Activated CD4-positive, alpha-beta memory T cell treated with anti-CD3 and anti-CD28 coated beads, Interleukin-2, amount 10 ng/mL, durations not matched to agents 7 days and 5 days (primary cell): ENCODE measurements around the gene AMOTL1. TPM values are rescaled to one million over a fixed set of nuclear protein-coding genes. Genes with fewer than 3 reads are reported as not detected.
"Not testable (repeated sequence)": the region's sequence is repeated elsewhere in the genome, so short reads cannot be mapped to it uniquely, and the experiment has no call there.

Source experiments
- CTCF ChIA-PET: fragments of 350-600 bp; sonication (Branson Sonifier 250); formaldehyde crosslinking; loops from one replicate; lab custom pipeline; 2021; ENCODE audit warnings: antibody characterized with exemption, inconsistent platforms; lab: Charles Lee
- POLR2A ChIA-PET: fragments of 350-600 bp; sonication (Branson Sonifier 250); formaldehyde crosslinking; loops from one replicate; lab custom pipeline; 2021; ENCODE audit warnings: antibody characterized with exemption; lab: Charles Lee
- DNase-seq: peaks from one replicate; pipeline ENCODE4 v3.0.0-alpha.2; 2020
- H3K27ac Mint-ChIP-seq: one replicate; pipeline ENCODE4 v1.8.0; 2021; ENCODE audit warnings: mild to moderate bottlenecking, mixed read lengths
- H3K27me3 Mint-ChIP-seq: one replicate; pipeline ENCODE4 v1.8.0; 2021; ENCODE audit warnings: mixed read lengths
- H3K36me3 Mint-ChIP-seq: one replicate; pipeline ENCODE4 v1.8.0; 2021; ENCODE audit warnings: low read depth, mixed read lengths
- H3K4me1 Mint-ChIP-seq: one replicate; pipeline ENCODE4 v1.8.0; 2021; ENCODE audit warnings: mixed read lengths
- H3K4me3 Mint-ChIP-seq: one replicate; pipeline ENCODE4 v1.8.0; 2021; ENCODE audit warnings: mild to moderate bottlenecking, mixed read lengths
- H3K9me3 Mint-ChIP-seq: one replicate; pipeline ENCODE4 v1.8.0; 2021; ENCODE audit warnings: mixed read lengths
- total RNA-seq, 2 experiments: library from RNA; stranded (reverse); gene quantifications; one replicate each; pipeline ENCODE4 v1.2.3, GENCODE V29; 2021

AMOTL1 gene
- total RNA-seq, 2 experiments from 2014 or later, result 4.0 to 4.3 TPM

- H3K27ac Mint-ChIP-seq, H3K4me1 Mint-ChIP-seq, DNase-seq, H3K36me3 Mint-ChIP-seq, POLR2A ChIA-PET, H3K4me3 Mint-ChIP-seq, CTCF ChIA-PET, H3K9me3 Mint-ChIP-seq, H3K27me3 Mint-ChIP-seq: not testable (repeated sequence)
These were observed 145.7 kb downstream of the AMOTL1 start for GRCh38 chr11:94913718-94914394.

- Mint-ChIP-seq H3K4me3 (no peak overlapping the region), H3K27me3 (no peaks in the 10 kb centered on the region), H3K27ac (no peak overlapping the region), H3K9me3 (peaks cover 5% of the 10 kb centered on the region), H3K36me3 (peaks cover 6% of the 10 kb centered on the region), H3K4me1 (peaks cover 13% of the 10 kb centered on the region)
- CTCF ChIA-PET, result no interaction called here
- POLR2A ChIA-PET, result no interaction called here
- no peak for DNase-seq
These were observed 152.2 kb downstream of the AMOTL1 start for GRCh38 chr11:94920311-94920710.

GRCh38 chr11:94922321-94923003 lies 154.3 kb downstream of the AMOTL1 start:
- CTCF ChIA-PET, result no interaction called here
- POLR2A ChIA-PET, result no interaction called here

GRCh38 chr11:94923004-94923334 lies 154.8 kb downstream of the AMOTL1 start:
- H3K27ac Mint-ChIP-seq, result no peak overlapping the region
- POLR2A ChIA-PET, result no interaction called here
- DNase-seq, result no peak
- peaks cover 14% of the 10 kb centered on the region for H3K36me3 Mint-ChIP-seq
- H3K9me3 Mint-ChIP-seq, result peaks cover 12% of the 10 kb centered on the region
- H3K4me1 Mint-ChIP-seq, result peaks cover 22% of the 10 kb centered on the region
- CTCF ChIA-PET, result no interaction called here
- H3K27me3 Mint-ChIP-seq, result no peaks in the 10 kb centered on the region
- H3K4me3 Mint-ChIP-seq, result no peak overlapping the region

More at GRCh38 chr11:94922321-94923003, 154.3 kb downstream of the AMOTL1 start:
- peaks cover 14% of the 10 kb centered on the region for H3K36me3 Mint-ChIP-seq
- peaks cover 22% of the 10 kb centered on the region for H3K4me1 Mint-ChIP-seq
- no peak overlapping the region for H3K4me3 Mint-ChIP-seq
- no peak for DNase-seq
- peaks cover 12% of the 10 kb centered on the region for H3K9me3 Mint-ChIP-seq
- no peak overlapping the region for H3K27ac Mint-ChIP-seq
- no peaks in the 10 kb centered on the region for H3K27me3 Mint-ChIP-seq

- Mint-ChIP-seq H3K27ac (peak overlapping the region; percentile 82), H3K27me3 (no peaks in the 10 kb centered on the region), H3K9me3 (peaks cover 12% of the 10 kb centered on the region), H3K4me3 (no peak overlapping the region), H3K36me3 (peaks cover 14% of the 10 kb centered on the region), H3K4me1 (peaks cover 22% of the 10 kb centered on the region)
- ChIA-PET CTCF (interaction anchor here (1.1 kb wide), 1 partner anchor 27 kb away, joined by 3 read pairs; no protein-coding TSS in a partner anchor), POLR2A (interaction anchor here (1.0 to 1.9 kb wide), 4 partner anchors 49 to 867 kb away, joined by 3 to 8 read pairs (median 6); partner anchors contain the start of genes CWC15, FAM76B and KDM4D)
- no peak for DNase-seq
These were observed 156.0 kb downstream of the AMOTL1 start for GRCh38 chr11:94924171-94924572.

- no peaks in the 10 kb centered on the region for H3K27me3 Mint-ChIP-seq
- no peak overlapping the region for H3K4me3 Mint-ChIP-seq
- peaks cover 22% of the 10 kb centered on the region for H3K4me1 Mint-ChIP-seq
- peaks cover 12% of the 10 kb centered on the region for H3K9me3 Mint-ChIP-seq
- peak; percentile 24 for DNase-seq
- POLR2A ChIA-PET, result interaction anchor here (1.0 to 1.9 kb wide), 4 partner anchors 49 to 866 kb away, joined by 3 to 8 read pairs (median 6); partner anchors contain the start of genes CWC15, FAM76B and KDM4D
- CTCF ChIA-PET, result interaction anchor here (1.1 kb wide), 1 partner anchor 27 kb away, joined by 3 read pairs; no protein-coding TSS in a partner anchor
- peaks cover 14% of the 10 kb centered on the region for H3K36me3 Mint-ChIP-seq
- H3K27ac Mint-ChIP-seq, result peak overlapping the region; percentile 82
These were observed 156.5 kb downstream of the AMOTL1 start for GRCh38 chr11:94924612-94925011.

GRCh38 chr11:94925422-94926270 lies 157.5 kb downstream of the AMOTL1 start:
- H3K36me3 Mint-ChIP-seq, result peaks cover 14% of the 10 kb centered on the region
- no peak overlapping the region for H3K4me3 Mint-ChIP-seq
- H3K27me3 Mint-ChIP-seq, result no peaks in the 10 kb centered on the region
- ChIA-PET CTCF (interaction anchor here (1.1 kb wide), 1 partner anchor 29 kb away, joined by 3 read pairs; no protein-coding TSS in a partner anchor), POLR2A (interaction anchor here (0.8 to 1.9 kb wide), 2 partner anchors 48 kb away, joined by 5 to 8 read pairs; partner anchors contain the start of genes CWC15 and KDM4D)
- DNase-seq, result no peak
- H3K27ac Mint-ChIP-seq, result peak overlapping the region; percentile 82
- H3K9me3 Mint-ChIP-seq, result peaks cover 12% of the 10 kb centered on the region
- H3K4me1 Mint-ChIP-seq, result peaks cover 22% of the 10 kb centered on the region

GRCh38 chr11:94926271-94926625 lies 158.1 kb downstream of the AMOTL1 start:
- Mint-ChIP-seq H3K4me1 (peaks cover 22% of the 10 kb centered on the region), H3K27ac (no peak overlapping the region), H3K27me3 (no peaks in the 10 kb centered on the region), H3K9me3 (peaks cover 12% of the 10 kb centered on the region), H3K36me3 (peaks cover 14% of the 10 kb centered on the region), H3K4me3 (no peak overlapping the region)
- ChIA-PET POLR2A (interaction anchor here (0.8 kb wide), 1 partner anchor 47 kb away, joined by 5 read pairs; the partner anchor contains the start of genes CWC15 and KDM4D), CTCF (no interaction called here)
- no peak for DNase-seq

Other genes with a start within 250 kb of the AMOTL1 start
- gene FUT4, start 224.4 kb upstream of the AMOTL1 start, total RNA-seq, result 1 to 10 TPM; 6.1 to 6.2 TPM
- 1 to 10 TPM in 1 of 2 experiments, under 1 TPM in 1; 0.60 to 1.1 TPM for gene PIWIL4, start 201.0 kb upstream of the AMOTL1 start, total RNA-seq
- gene CWC15, start 205.2 kb downstream of the AMOTL1 start, total RNA-seq, result 10 to 100 TPM; 56.5 to 59.1 TPM
- gene KDM4D, start 205.4 kb downstream of the AMOTL1 start, total RNA-seq, result 1 to 10 TPM in 1 of 2 experiments, under 1 TPM in 1; 0.83 to 1.1 TPM